ENCODE results near the gene BMF. TPM values are rescaled to one million over a fixed set of nuclear protein-coding genes. Genes with fewer than 3 reads are reported as not detected.
A peak's percentile ranks its signal among the peaks of the same experiment; 100 is the strongest.

BMF gene
- total RNA-seq, 1 experiment from 2014 or later, result 3.0 TPM

DNA sequence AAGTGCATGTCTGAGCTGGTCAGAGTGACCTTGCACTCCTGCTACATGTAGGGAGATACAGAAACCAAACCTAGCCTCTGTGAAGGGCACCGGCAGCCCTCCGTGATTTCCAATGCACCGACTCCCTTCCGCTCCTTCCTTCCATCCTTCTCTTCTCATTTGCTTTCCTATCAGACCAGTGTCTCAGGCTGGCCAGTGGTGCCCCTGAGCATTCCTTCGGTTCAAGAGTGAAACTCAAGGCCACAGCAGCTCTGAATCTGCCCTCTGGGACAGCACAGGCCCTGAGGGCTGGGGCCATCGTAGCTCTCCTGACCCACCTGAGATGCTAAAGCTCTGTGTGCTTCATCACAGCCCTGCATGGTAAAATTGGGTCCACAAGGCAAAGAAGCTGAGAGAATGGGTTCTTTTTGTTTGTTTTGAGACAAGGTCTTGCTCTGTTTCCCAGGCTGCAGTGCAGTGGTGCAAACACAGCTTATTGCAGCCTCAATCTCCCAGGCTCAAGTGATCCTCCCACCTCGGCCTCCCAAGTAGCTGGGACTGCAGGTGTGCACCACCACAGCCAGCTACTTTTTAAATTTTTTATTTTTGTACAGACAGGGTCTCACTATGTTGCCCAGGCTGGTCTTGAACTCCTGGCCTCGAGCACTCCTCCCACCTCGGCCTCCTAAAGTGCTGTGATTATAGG, 2.3 kb upstream of the BMF start:
- H2AFZ ChIP-seq (ENCODE audit: low read length), result no peak overlapping the region
- H3K4me1 ChIP-seq (ENCODE audit: low read length), result peaks cover 40% of the 10 kb centered on the region
- no peaks in the 10 kb centered on the region for H3K27me3 ChIP-seq (ENCODE audit: low read length)
- DNase-seq, result no peak
- no peak overlapping the region for H3K4me2 ChIP-seq (ENCODE audit: low read depth, low read length, poor library complexity, severe bottlenecking)
- no peaks in the 10 kb centered on the region for H3K9me2 ChIP-seq (replicated peaks; ENCODE audit: insufficient read depth, low read length)
- no peaks in the 10 kb centered on the region for H3K36me3 ChIP-seq (ENCODE audit: insufficient read depth, low read length)
- no peak overlapping the region for H3K27ac ChIP-seq (ENCODE audit: low read length)
- H4K20me1 ChIP-seq (ENCODE audit: insufficient read depth, low read depth, low read length), result no peaks in the 10 kb centered on the region
- no peaks in the 10 kb centered on the region for H3K9me3 ChIP-seq (ENCODE audit: low read length)
- no peak overlapping the region for H3K9ac ChIP-seq (ENCODE audit: low read length)
- H3K4me3 ChIP-seq (ENCODE audit: low read length), result no peak overlapping the region
- no peaks in the 10 kb centered on the region for H3K79me2 ChIP-seq (ENCODE audit: low read length)

DNA sequence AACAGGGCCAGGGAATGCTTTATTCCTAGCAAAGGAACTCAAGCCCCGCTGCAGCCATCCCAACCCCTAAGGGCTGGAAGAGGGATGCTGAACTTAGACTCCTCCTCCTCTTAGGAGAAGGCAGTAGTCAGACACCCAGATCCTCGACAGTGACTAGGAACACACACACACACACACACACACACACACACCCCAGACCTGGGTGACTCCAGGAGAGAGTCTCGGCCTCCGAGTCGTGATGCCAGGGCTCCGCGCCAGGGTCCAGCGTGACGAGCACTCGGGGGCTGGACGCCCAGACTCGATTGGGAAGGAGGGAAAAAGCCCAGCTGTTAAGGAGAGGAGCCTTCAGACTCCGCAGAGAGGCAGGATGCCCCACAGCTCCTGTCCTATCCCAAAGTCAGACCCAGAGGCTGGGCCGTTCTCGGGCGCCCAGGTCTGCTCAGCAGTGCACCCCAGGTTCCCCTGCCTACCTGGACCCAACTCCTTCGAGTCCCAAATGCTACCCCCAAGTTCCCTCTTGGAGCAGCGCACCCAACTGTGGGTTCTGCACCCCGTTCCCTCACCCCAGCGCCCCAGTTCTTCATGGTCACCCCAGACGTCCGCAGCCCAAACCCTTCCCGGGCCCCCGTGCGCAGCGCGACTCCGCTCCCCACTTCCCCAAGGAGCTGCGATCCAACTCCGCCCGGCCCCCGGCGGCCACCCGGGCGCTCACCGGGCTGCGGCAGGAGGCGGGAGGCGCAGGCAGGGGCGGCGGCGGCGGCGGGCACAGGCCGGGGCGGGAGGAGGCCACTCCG, 421 bp downstream of the BMF start:
- Histone ChIP-seq H3K79me2 (ENCODE audit: low read length) (no peaks in the 10 kb centered on the region), H3K9ac (ENCODE audit: low read length) (peak overlapping the region; percentile 58), H3K4me2 (ENCODE audit: low read depth, low read length, poor library complexity, severe bottlenecking) (peak overlapping the region; percentile 87), H3K36me3 (ENCODE audit: insufficient read depth, low read length) (no peaks in the 10 kb centered on the region), H3K27me3 (ENCODE audit: low read length) (no peaks in the 10 kb centered on the region), H3K27ac (ENCODE audit: low read length) (no peak overlapping the region), H4K20me1 (ENCODE audit: insufficient read depth, low read depth, low read length) (no peaks in the 10 kb centered on the region; the same call in 1 of the 2 replicates), H2AFZ (ENCODE audit: low read length) (no peak overlapping the region), H3K4me1 (ENCODE audit: low read length) (peaks cover 49% of the 10 kb centered on the region), H3K9me2 (replicated peaks; ENCODE audit: insufficient read depth, low read length) (no peaks in the 10 kb centered on the region), H3K4me3 (ENCODE audit: low read length) (peak overlapping the region; percentile 72), H3K9me3 (ENCODE audit: low read length) (no peaks in the 10 kb centered on the region)
- peak; percentile 50 for DNase-seq

DNA sequence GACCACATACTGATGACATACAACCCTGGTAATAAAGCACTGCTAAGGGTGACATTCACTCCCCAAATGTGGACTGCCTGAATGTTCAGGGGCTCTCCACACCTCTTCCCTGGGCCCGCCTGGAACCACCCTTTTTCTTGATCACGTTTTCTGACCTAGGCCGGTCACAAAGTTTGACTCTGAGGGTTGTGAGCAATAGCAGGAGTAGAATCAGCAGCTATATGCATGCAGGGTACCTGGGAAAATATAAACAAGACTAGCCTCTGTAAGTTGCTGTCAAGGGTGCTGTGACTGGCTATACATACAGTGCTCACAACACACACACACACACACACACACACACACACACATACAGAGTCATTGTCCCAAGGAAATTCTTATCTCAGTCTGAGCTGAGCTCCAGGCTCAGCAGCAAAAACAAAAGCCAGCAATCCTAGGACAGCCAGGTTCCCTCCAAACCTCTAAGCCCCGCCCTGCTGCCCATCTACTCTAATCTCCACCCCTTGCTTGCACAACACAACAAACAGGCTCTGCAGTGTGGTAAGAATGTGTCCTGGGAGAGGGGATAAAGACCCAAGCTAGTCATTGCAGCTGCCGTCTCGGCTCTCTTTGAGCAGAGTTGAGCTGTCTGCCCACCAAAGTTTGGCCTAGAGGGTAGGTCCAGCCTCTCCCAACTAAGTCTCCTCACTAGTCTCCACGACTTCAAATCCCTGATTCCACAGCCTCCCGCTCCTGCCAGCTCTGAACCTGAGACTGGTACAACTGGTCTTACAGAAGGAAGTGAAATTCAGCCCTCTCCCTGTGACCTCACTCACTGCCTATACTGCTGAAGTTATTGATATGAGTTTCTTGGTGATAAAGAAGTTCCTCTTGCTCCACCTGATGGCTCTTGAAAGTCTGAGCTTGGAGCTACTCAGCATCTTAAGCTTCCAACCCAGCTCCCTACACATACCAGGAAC, 2.2 kb downstream of the BMF start:
- no peaks in the 10 kb centered on the region; the same call in 1 of the 2 replicates for H4K20me1 ChIP-seq (ENCODE audit: insufficient read depth, low read depth, low read length)
- H3K9me2 ChIP-seq (replicated peaks; ENCODE audit: insufficient read depth, low read length), result no peaks in the 10 kb centered on the region
- no peak overlapping the region for H3K4me3 ChIP-seq (ENCODE audit: low read length)
- peaks cover 54% of the 10 kb centered on the region for H3K4me1 ChIP-seq (ENCODE audit: low read length)
- peak; percentile 74 for DNase-seq
- no peak overlapping the region for H3K9ac ChIP-seq (ENCODE audit: low read length)
- no peak overlapping the region for H3K4me2 ChIP-seq (ENCODE audit: low read depth, low read length, poor library complexity, severe bottlenecking)
- H3K36me3 ChIP-seq (ENCODE audit: insufficient read depth, low read length), result no peaks in the 10 kb centered on the region
- no peaks in the 10 kb centered on the region for H3K9me3 ChIP-seq (ENCODE audit: low read length)
- no peak overlapping the region for H2AFZ ChIP-seq (ENCODE audit: low read length)
- H3K27ac ChIP-seq (ENCODE audit: low read length), result no peak overlapping the region
- no peaks in the 10 kb centered on the region for H3K79me2 ChIP-seq (ENCODE audit: low read length)
- no peaks in the 10 kb centered on the region for H3K27me3 ChIP-seq (ENCODE audit: low read length)

DNA sequence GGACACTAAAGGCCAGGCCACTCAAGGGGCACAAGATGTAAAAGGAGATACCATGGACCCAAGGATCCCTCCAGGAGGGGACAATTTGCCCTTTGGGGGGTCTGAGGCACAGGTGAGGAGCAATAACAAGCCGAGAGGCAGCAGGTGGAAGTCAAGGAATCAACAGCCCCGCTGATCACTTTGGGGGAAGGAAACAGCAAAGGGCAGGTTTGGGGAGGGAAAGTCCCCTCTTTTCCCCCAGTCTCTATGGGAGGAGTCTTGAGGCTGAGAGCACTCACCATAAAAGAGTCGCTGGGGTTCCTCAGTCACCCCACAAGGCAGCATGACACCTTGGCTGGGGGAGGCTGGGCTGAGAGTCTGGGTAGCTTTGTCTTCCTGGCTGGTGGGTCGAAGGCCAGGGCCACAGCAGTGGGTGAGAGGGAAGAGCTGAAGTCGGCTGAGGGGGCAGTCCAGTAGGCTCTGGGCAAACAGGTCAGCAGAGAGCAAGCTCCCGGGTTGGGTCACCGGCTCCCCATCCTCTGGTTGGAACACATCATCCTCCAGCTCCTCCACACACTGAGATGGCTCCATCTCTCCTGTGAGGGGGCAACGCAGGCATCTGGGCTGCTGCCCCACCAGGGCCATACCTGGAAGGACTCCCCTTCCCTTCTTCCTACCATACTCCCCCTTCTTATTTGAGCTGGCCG, 3.0 kb downstream of the BMF start:
- Histone ChIP-seq H3K27me3 (ENCODE audit: low read length) (no peaks in the 10 kb centered on the region), H3K36me3 (ENCODE audit: insufficient read depth, low read length) (no peaks in the 10 kb centered on the region), H3K9me3 (ENCODE audit: low read length) (no peaks in the 10 kb centered on the region), H3K9ac (ENCODE audit: low read length) (no peak overlapping the region), H2AFZ (ENCODE audit: low read length) (no peak overlapping the region), H3K4me2 (ENCODE audit: low read depth, low read length, poor library complexity, severe bottlenecking) (peak overlapping the region; percentile 57), H3K9me2 (replicated peaks; ENCODE audit: insufficient read depth, low read length) (no peaks in the 10 kb centered on the region), H3K4me3 (ENCODE audit: low read length) (no peak overlapping the region), H3K27ac (ENCODE audit: low read length) (no peak overlapping the region), H4K20me1 (ENCODE audit: insufficient read depth, low read depth, low read length) (no peaks in the 10 kb centered on the region; the same call in 1 of the 2 replicates), H3K79me2 (ENCODE audit: low read length) (no peaks in the 10 kb centered on the region), H3K4me1 (ENCODE audit: low read length) (peaks cover 62% of the 10 kb centered on the region)
- DNase-seq, result no peak

DNA sequence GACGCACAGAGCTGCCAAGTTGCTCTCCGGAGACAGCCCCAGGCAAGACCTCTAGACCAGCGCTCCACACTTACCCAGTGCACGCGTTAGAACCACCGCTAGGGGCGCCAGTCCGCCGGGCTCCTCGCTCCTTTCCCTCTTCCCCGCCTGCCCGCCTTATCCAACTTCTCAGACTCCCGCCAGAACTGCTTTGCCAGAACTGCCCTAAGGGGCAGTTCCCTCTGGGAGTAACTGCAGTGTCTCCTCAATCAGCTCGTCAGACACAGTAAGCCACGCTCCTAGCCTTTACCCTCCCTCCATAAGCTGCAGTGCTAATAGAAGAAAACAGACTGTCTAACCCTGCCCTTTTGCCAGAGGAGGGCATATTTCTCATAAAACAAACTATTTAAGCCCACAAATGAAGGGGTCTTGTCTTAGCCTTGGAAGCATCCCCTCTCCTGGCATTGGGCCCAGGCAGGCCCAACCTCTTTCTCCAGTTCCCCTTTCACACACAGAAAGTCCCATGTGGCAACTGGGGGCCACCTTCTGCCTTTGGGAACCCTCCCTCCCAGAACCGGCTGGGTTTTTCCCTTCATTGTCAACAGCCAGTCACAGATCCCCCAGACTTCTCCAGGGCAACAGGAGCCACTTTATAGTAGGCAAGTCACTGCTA, 3.7 kb downstream of the BMF start:
- Histone ChIP-seq H3K9me3 (ENCODE audit: low read length) (no peaks in the 10 kb centered on the region), H3K27me3 (ENCODE audit: low read length) (no peaks in the 10 kb centered on the region), H2AFZ (ENCODE audit: low read length) (no peak overlapping the region), H4K20me1 (ENCODE audit: insufficient read depth, low read depth, low read length) (no peaks in the 10 kb centered on the region; the same call in 1 of the 2 replicates), H3K4me1 (ENCODE audit: low read length) (peaks cover 69% of the 10 kb centered on the region), H3K9me2 (replicated peaks; ENCODE audit: insufficient read depth, low read length) (no peaks in the 10 kb centered on the region), H3K9ac (ENCODE audit: low read length) (peak overlapping the region; percentile 40), H3K4me3 (ENCODE audit: low read length) (0 out of 2 replicates have a peak overlapping the region, but pooled peaks have one; percentile 21), H3K36me3 (ENCODE audit: insufficient read depth, low read length) (no peaks in the 10 kb centered on the region), H3K27ac (ENCODE audit: low read length) (no peak overlapping the region), H3K79me2 (ENCODE audit: low read length) (no peaks in the 10 kb centered on the region), H3K4me2 (ENCODE audit: low read depth, low read length, poor library complexity, severe bottlenecking) (peak overlapping the region; percentile 57)
- peak; percentile 88 for DNase-seq

DNA sequence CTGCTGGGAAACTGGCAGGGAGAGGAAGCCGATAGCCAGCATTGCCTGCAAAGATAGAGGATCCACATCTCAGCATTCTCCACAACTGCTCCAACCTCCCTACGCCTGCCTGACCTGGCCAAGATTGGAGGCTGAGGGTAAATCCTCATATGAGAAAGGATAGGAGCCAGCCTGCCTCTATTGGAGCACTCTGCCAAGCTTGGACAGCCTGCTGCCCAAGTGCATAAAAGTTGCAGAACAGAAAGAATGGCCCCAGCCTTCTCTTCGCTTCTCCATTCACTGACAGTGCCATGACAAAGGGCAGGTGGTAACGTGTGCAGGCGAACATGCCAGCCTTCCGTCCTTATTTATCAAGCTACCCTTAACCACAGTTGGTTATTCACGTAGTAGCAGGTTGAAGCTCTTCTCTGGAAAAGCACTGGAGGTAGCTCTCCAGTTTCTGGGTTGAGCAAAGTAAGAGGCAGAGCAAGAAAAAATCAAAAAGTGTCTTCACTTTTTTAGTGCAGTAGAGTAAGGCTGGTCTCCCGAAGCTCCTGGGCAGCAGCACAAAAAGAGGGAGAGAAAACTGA, 4.3 kb downstream of the BMF start:
- H4K20me1 ChIP-seq (ENCODE audit: insufficient read depth, low read depth, low read length), result no peaks in the 10 kb centered on the region; the same call in 1 of the 2 replicates
- H3K4me2 ChIP-seq (ENCODE audit: low read depth, low read length, poor library complexity, severe bottlenecking), result peak overlapping the region; percentile 57
- H3K4me1 ChIP-seq (ENCODE audit: low read length), result peaks cover 69% of the 10 kb centered on the region
- H3K79me2 ChIP-seq (ENCODE audit: low read length), result no peaks in the 10 kb centered on the region
- no peak overlapping the region for H3K9ac ChIP-seq (ENCODE audit: low read length)
- no peak overlapping the region for H2AFZ ChIP-seq (ENCODE audit: low read length)
- H3K9me2 ChIP-seq (replicated peaks; ENCODE audit: insufficient read depth, low read length), result no peaks in the 10 kb centered on the region
- no peak overlapping the region for H3K27ac ChIP-seq (ENCODE audit: low read length)
- H3K9me3 ChIP-seq (ENCODE audit: low read length), result no peaks in the 10 kb centered on the region
- DNase-seq, result no peak
- no peaks in the 10 kb centered on the region for H3K36me3 ChIP-seq (ENCODE audit: insufficient read depth, low read length)
- H3K27me3 ChIP-seq (ENCODE audit: low read length), result no peaks in the 10 kb centered on the region
- no peak overlapping the region for H3K4me3 ChIP-seq (ENCODE audit: low read length)

DNA sequence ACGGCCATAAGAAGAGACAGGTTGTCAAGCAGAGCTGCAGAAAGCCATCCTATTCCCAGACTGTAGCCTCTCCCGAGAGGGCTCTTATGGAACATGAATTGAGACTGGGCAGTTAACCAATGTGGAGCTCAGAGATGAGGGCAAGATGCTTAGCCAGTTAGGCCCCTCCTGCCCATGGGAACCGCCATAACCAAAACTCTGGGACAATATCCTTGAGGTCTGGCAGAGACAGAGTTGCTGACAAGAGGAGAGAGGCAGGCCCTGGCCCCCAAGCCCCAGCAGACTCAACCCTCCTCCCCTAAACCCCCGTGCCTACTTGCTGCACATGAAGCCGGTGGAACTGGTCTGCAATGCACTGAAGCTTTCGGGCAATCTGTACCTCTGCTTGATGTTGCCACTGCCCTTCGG, 4.8 kb downstream of the BMF start:
- Histone ChIP-seq H3K4me1 (ENCODE audit: low read length) (peaks cover 69% of the 10 kb centered on the region), H3K4me3 (ENCODE audit: low read length) (no peak overlapping the region), H2AFZ (ENCODE audit: low read length) (no peak overlapping the region), H3K27me3 (ENCODE audit: low read length) (no peaks in the 10 kb centered on the region), H4K20me1 (ENCODE audit: insufficient read depth, low read depth, low read length) (no peaks in the 10 kb centered on the region; the same call in 1 of the 2 replicates), H3K4me2 (ENCODE audit: low read depth, low read length, poor library complexity, severe bottlenecking) (no peak overlapping the region), H3K36me3 (ENCODE audit: insufficient read depth, low read length) (no peaks in the 10 kb centered on the region), H3K79me2 (ENCODE audit: low read length) (no peaks in the 10 kb centered on the region), H3K9me3 (ENCODE audit: low read length) (no peaks in the 10 kb centered on the region), H3K27ac (ENCODE audit: low read length) (no peak overlapping the region), H3K9me2 (replicated peaks; ENCODE audit: insufficient read depth, low read length) (no peaks in the 10 kb centered on the region), H3K9ac (ENCODE audit: low read length) (no peak overlapping the region)
- no peak for DNase-seq

Measured in Karpas-422 (cell line).